ENCODE measurements around the gene RAPGEFL1. TPM values are rescaled to one million over a fixed set of nuclear protein-coding genes. Genes with fewer than 3 reads are reported as not detected.

The RAPGEFL1 gene
- total RNA-seq, 4 donors from 2014 or later = 4.8 to 30.0 (median 6.9) TPM

- H3K36me3 ChIP-seq = peaks cover 0 to 96% (median 0%) of the 10 kb centered on the region in 3 donors
- 57 to 67% methylated on average over 4 of the region's 4 CpGs for WGBS, 2 donors
- peaks cover 0 to 50% (median 1%) of the 10 kb centered on the region in 4 donors for H3K4me1 ChIP-seq
- TF ChIP-seq POLR2A (IDR thresholded peaks at IDR 0.05) (no peak), CTCF (IDR thresholded peaks at IDR 0.05) (no peak), EP300 (IDR thresholded peaks at IDR 0.05) (no peak)
- no peaks in the 10 kb centered on the region for H3K9me3 ChIP-seq
- no peak overlapping the region for H3K27ac ChIP-seq
- DNase-seq (ENCODE audit: low spot score in 2 of 2) = no peak
- H3K4me3 ChIP-seq = no peak overlapping the region
- H3K27me3 ChIP-seq = no peaks in the 10 kb centered on the region
These were observed 27.0 kb upstream of the RAPGEFL1 start for GRCh38 chr17:40150276-40150675.

DNA sequence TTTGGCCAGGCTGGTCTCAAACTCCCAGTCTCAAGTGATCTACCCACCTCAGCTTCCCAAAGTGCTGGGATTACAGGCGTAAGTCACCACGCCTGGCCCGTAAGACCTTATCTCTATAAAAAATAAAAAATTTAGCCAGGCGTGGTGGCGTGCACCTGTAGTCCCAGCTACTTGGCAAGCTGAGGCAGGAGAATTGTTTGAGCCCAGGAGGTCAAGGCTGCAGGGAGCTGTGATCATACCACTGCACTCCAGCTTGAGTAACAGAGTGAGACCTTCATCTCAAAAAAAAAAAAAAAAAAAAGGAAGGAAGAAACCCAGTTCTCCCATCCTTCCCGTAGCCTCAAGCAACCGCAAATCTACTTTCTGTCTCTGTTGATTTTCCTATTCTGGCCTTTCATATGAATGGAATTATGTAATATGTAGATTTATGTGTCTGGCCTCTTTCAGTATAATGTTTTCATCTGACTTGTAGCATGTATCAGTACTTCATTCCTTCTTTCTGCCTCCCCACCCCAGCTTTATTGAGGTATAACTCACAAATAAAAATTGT, 25.8 kb upstream of the RAPGEFL1 start:
- H3K27me3 ChIP-seq = no peaks in the 10 kb centered on the region
- 71 to 72% methylated on average over 7 of the region's 7 CpGs for WGBS, 2 donors
- no peak for TF ChIP-seq CTCF (IDR thresholded peaks at IDR 0.05)
- TF ChIP-seq POLR2A (IDR thresholded peaks at IDR 0.05) = no peak
- TF ChIP-seq EP300 (IDR thresholded peaks at IDR 0.05) = no peak
- H3K9me3 ChIP-seq = no peaks in the 10 kb centered on the region
- no peak overlapping the region for H3K27ac ChIP-seq
- H3K4me3 ChIP-seq = no peak overlapping the region
- DNase-seq (ENCODE audit: low spot score in 2 of 2) = no peak
- H3K36me3 ChIP-seq = peaks cover 0 to 88% (median 0%) of the 10 kb centered on the region in 3 donors
- H3K4me1 ChIP-seq = peaks cover 0 to 40% (median 1%) of the 10 kb centered on the region in 4 donors

- Histone ChIP-seq H3K36me3 (peaks cover 0 to 67% (median 0%) of the 10 kb centered on the region in 3 donors), H3K4me1 (peaks cover 0 to 37% (median 4%) of the 10 kb centered on the region in 4 donors), H3K4me3 (no peak overlapping the region), H3K27ac (no peak overlapping the region), H3K9me3 (no peaks in the 10 kb centered on the region), H3K27me3 (no peaks in the 10 kb centered on the region)
- TF ChIP-seq CTCF (IDR thresholded peaks at IDR 0.05) (no peak), POLR2A (IDR thresholded peaks at IDR 0.05) (no peak), EP300 (IDR thresholded peaks at IDR 0.05) (no peak)
- no peak for DNase-seq (ENCODE audit: low spot score in 2 of 2)
- WGBS, 2 donors = 83 to 87% methylated on average over 14 of the region's 14 CpGs
These were observed 23.6 kb upstream of the RAPGEFL1 start for GRCh38 chr17:40153603-40154236.

- WGBS, 2 donors = 67 to 68% methylated on average over 2 of the region's 2 CpGs
- Histone ChIP-seq H3K4me3 (no peak overlapping the region), H3K27me3 (no peaks in the 10 kb centered on the region), H3K4me1 (peaks cover 0 to 21% (median 4%) of the 10 kb centered on the region in 4 donors), H3K9me3 (no peaks in the 10 kb centered on the region), H3K36me3 (peaks cover 0 to 58% (median 9%) of the 10 kb centered on the region in 3 donors), H3K27ac (peak overlapping the region in 1 of 4 donors; percentile 48)
- DNase-seq (ENCODE audit: low spot score in 2 of 2) = no peak
- TF ChIP-seq CTCF (IDR thresholded peaks at IDR 0.05) (no peak), EP300 (IDR thresholded peaks at IDR 0.05) (no peak), POLR2A (IDR thresholded peaks at IDR 0.05) (no peak)
These were observed 19.3 kb upstream of the RAPGEFL1 start for GRCh38 chr17:40157973-40158372.

DNA sequence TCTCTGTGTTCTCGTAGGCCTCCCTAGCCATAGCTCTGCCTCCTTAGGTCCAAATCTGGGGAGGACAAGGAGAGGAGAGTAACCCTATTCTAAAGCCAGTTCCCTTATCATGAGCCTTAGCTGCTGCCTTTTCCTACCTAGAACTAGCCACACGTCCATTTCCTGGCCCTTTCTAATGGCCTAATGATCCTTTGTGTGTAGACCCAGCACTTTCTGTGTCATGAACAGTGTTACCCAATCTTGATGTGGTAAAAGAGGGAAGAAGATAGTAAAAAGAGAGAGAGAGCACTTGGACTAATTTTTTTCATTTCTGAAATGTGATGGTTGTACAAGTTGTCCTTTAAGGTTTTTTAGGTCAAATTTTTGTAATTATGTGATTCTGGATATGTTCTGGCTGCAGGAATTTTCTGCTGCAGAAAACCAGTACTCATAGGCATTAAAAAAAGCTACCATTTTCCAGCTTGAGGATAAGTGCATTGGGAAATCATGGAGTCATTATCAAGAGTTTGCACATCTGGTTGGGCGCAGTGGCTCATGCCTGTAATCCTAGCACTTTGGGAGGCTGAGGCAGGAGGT, 18.7 kb upstream of the RAPGEFL1 start:
- 75 to 80% methylated on average over 3 of the region's 3 CpGs for WGBS, 2 donors
- peak overlapping the region in 2 of 4 donors; percentile 48 to 62 for H3K27ac ChIP-seq
- H3K4me1 ChIP-seq = peaks cover 0 to 21% (median 4%) of the 10 kb centered on the region in 4 donors
- TF ChIP-seq CTCF (IDR thresholded peaks at IDR 0.05) (no peak), EP300 (IDR thresholded peaks at IDR 0.05) (no peak), POLR2A (IDR thresholded peaks at IDR 0.05) (no peak)
- H3K27me3 ChIP-seq = no peaks in the 10 kb centered on the region
- peaks cover under 1 to 58% (median 14%) of the 10 kb centered on the region in 3 donors for H3K36me3 ChIP-seq
- no peaks in the 10 kb centered on the region for H3K9me3 ChIP-seq
- no peak for DNase-seq (ENCODE audit: low spot score in 2 of 2)
- no peak overlapping the region for H3K4me3 ChIP-seq
